Measurements from ENCODE around the gene RALGPS2.
"Not testable (repeated sequence)": the region's sequence is repeated elsewhere in the genome, so short reads cannot be mapped to it uniquely, and the experiment has no call there.

Gene RALGPS2

GRCh38 chr1:178946855-178947676 lies 222.0 kb downstream of the RALGPS2 start:
- DNase-seq = peak; percentile 68

- no peak for DNase-seq
Observed at GRCh38 chr1:178947677-178947981, 222.6 kb downstream of the RALGPS2 start.

- DNase-seq = no peak
Observed at GRCh38 chr1:178948676-178949075, 223.6 kb downstream of the RALGPS2 start.

- DNase-seq = not testable (repeated sequence)
Observed at GRCh38 chr1:178949866-178950265, 224.8 kb downstream of the RALGPS2 start.

GRCh38 chr1:178951600-178951999 lies 226.6 kb downstream of the RALGPS2 start:
- DNase-seq = no peak

GRCh38 chr1:178953034-178953433 lies 228.0 kb downstream of the RALGPS2 start:
- DNase-seq = peak; percentile 31

- DNase-seq = no peak
Observed at GRCh38 chr1:178953538-178954324, 228.7 kb downstream of the RALGPS2 start.

- DNase-seq = no peak
Observed at GRCh38 chr1:178954325-178954690, 229.3 kb downstream of the RALGPS2 start.

- DNase-seq = no peak
Observed at GRCh38 chr1:178954937-178955336, 229.9 kb downstream of the RALGPS2 start.

- no peak for DNase-seq
Observed at GRCh38 chr1:178955391-178955954, 230.4 kb downstream of the RALGPS2 start.

GRCh38 chr1:178958491-178958890 lies 233.4 kb downstream of the RALGPS2 start:
- DNase-seq = no peak

- DNase-seq = no peak
Observed at GRCh38 chr1:178959543-178960460, 234.8 kb downstream of the RALGPS2 start.

- no peak for DNase-seq
Observed at GRCh38 chr1:178960482-178961240, 235.6 kb downstream of the RALGPS2 start.

GRCh38 chr1:178961331-178961730 lies 236.3 kb downstream of the RALGPS2 start:
- DNase-seq = no peak

GRCh38 chr1:178961868-178962267 lies 236.8 kb downstream of the RALGPS2 start:
- DNase-seq = no peak

GRCh38 chr1:178962853-178963711 lies 238.0 kb downstream of the RALGPS2 start:
- no peak for DNase-seq

- DNase-seq = no peak
Observed at GRCh38 chr1:178964469-178965330, 239.7 kb downstream of the RALGPS2 start.

- no peak for DNase-seq
Observed at GRCh38 chr1:178966312-178966711, 241.3 kb downstream of the RALGPS2 start.

GRCh38 chr1:178969226-178969987 lies 244.4 kb downstream of the RALGPS2 start:
- DNase-seq = no peak

All from COR-L47 (cell line).